ENCODE data around the gene SPTLC3. TPM values are rescaled to one million over a fixed set of nuclear protein-coding genes. Genes with fewer than 3 reads are reported as not detected.

SPTLC3 gene
- total and polyA plus RNA-seq, 2 donors (not counting 1 experiment from before 2014, with no cell fraction given), result not detected

- intact Hi-C loops (cut with micrococcal nuclease), result no loop called here
- CTCF ChIA-PET, result no interaction called here
- Histone ChIP-seq H3K79me2 (ENCODE audit: control insufficient read depth, insufficient read depth, low read length) (no peaks in the 10 kb centered on the region), H3K27me3 (replicated peaks in 1 of 4; ENCODE audit: control extremely low read depth in 1 of 4, control insufficient read depth in 3 of 4, insufficient read depth in 4 of 4, low read length in 3 of 4) (no peaks in the 10 kb centered on the region), H3K9me3 (ENCODE audit: control extremely low read depth in 1 of 3, control insufficient read depth in 2 of 3, insufficient read depth in 1 of 3, low read length in 2 of 3) (no peaks in the 10 kb centered on the region), H4K20me1 (ENCODE audit: control insufficient read depth, insufficient read depth, low read length, poor library complexity, severe bottlenecking) (no peaks in the 10 kb centered on the region), H3K9ac (ENCODE audit: low read length) (no peak overlapping the region), H2AFZ (ENCODE audit: insufficient read depth, low read depth, low read length, poor library complexity, severe bottlenecking) (no peak overlapping the region), H3K36me3 (replicated peaks in 1 of 2; ENCODE audit: control extremely low read depth in 1 of 2, control insufficient read depth in 1 of 2, extremely low read depth in 1 of 2, insufficient read depth in 2 of 2, low read length in 1 of 2) (no peaks in the 10 kb centered on the region), H3K4me1 (ENCODE audit: control insufficient read depth in 2 of 2, insufficient read depth in 2 of 2, low read length in 2 of 2) (no peaks in the 10 kb centered on the region), H3K4me3 (ENCODE audit: control extremely low read depth in 1 of 5, extremely low read depth in 1 of 5, insufficient read depth in 1 of 5, low read depth in 2 of 5, low read length in 4 of 5) (no peak overlapping the region), H3K27ac (ENCODE audit: low read length in 2 of 2) (no peak overlapping the region), H3K4me2 (replicated peaks; ENCODE audit: low read depth, low read length, poor library complexity, severe bottlenecking) (no peak overlapping the region)
- DNase-seq, result no peak
- TF ChIP-seq CTCF (IDR thresholded peaks at IDR 0.05) (no peak), EZH2 (IDR thresholded peaks at IDR 0.05; ENCODE audit: borderline replicate concordance, insufficient read depth, low read depth, low read length, poor library complexity, severe bottlenecking) (no peak)
- no peak for ATAC-seq (ENCODE audit: low read depth)
- WGBS (ENCODE audit: insufficient coverage), result 94% methylated on average over 3 of the region's 3 CpGs
- Mint-ChIP-seq H3K9me3 (ENCODE audit: insufficient read depth) (no peaks in the 10 kb centered on the region), H3K4me1 (no peaks in the 10 kb centered on the region), H3K4me3 (no peak overlapping the region), H3K27ac (no peak overlapping the region), H3K27me3 (peaks cover 4% of the 10 kb centered on the region)
- POLR2A ChIA-PET, result no interaction called here
Measured at GRCh38 chr20:13141546-13141945, 132.8 kb downstream of the SPTLC3 start.

DNA sequence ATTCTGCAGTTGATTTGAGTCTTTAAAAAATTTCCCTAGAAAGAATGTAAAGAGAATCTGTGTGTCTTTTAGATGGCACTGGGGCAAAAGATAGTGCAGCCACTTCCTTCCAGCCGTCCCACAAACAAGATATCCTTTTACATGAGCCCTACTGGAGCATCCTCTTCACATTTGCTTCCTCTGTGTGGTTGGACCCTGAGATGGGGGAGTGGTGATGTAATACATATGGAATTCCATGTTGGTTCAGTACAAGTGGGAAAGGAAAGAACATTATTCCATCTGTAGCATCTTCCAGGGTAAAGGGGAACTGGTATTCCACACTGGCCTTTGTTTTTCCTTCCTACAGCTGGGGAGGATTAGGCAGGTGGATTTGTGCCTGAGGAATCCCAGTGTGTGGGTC is 133.4 kb downstream of the SPTLC3 start:
- ChIA-PET POLR2A (no interaction called here), CTCF (no interaction called here)
- no peak for TF ChIP-seq EZH2 (IDR thresholded peaks at IDR 0.05; ENCODE audit: borderline replicate concordance, insufficient read depth, low read depth, low read length, poor library complexity, severe bottlenecking)
- TF ChIP-seq CTCF (IDR thresholded peaks at IDR 0.05), result no peak
- H3K79me2 ChIP-seq (ENCODE audit: control insufficient read depth, insufficient read depth, low read length), result no peaks in the 10 kb centered on the region
- no CpG with 5 or more reads among the region's 1 CpG for WGBS (ENCODE audit: insufficient coverage)
- Mint-ChIP-seq H3K27ac (no peak overlapping the region), H3K9me3 (ENCODE audit: insufficient read depth) (no peaks in the 10 kb centered on the region), H3K4me1 (no peaks in the 10 kb centered on the region), H3K27me3 (peaks cover 4% of the 10 kb centered on the region), H3K4me3 (no peak overlapping the region)
- H3K9me3 ChIP-seq (ENCODE audit: control extremely low read depth in 1 of 3, control insufficient read depth in 2 of 3, insufficient read depth in 1 of 3, low read length in 2 of 3), result no peaks in the 10 kb centered on the region
- H2AFZ ChIP-seq (ENCODE audit: insufficient read depth, low read depth, low read length, poor library complexity, severe bottlenecking), result no peak overlapping the region
- ATAC-seq (ENCODE audit: low read depth), result no peak
- intact Hi-C loops (cut with micrococcal nuclease), result no loop called here
- H3K36me3 ChIP-seq (replicated peaks in 1 of 2; ENCODE audit: control extremely low read depth in 1 of 2, control insufficient read depth in 1 of 2, extremely low read depth in 1 of 2, insufficient read depth in 2 of 2, low read length in 1 of 2), result no peaks in the 10 kb centered on the region
- no peaks in the 10 kb centered on the region for H4K20me1 ChIP-seq (ENCODE audit: control insufficient read depth, insufficient read depth, low read length, poor library complexity, severe bottlenecking)
- H3K4me2 ChIP-seq (replicated peaks; ENCODE audit: low read depth, low read length, poor library complexity, severe bottlenecking), result no peak overlapping the region
- H3K27me3 ChIP-seq (replicated peaks in 1 of 4; ENCODE audit: control extremely low read depth in 1 of 4, control insufficient read depth in 3 of 4, insufficient read depth in 4 of 4, low read length in 3 of 4), result no peaks in the 10 kb centered on the region
- H3K4me1 ChIP-seq (ENCODE audit: control insufficient read depth in 2 of 2, insufficient read depth in 2 of 2, low read length in 2 of 2), result no peaks in the 10 kb centered on the region
- no peak for DNase-seq
- H3K9ac ChIP-seq (ENCODE audit: low read length), result no peak overlapping the region
- no peak overlapping the region for H3K27ac ChIP-seq (ENCODE audit: low read length in 2 of 2)
- no peak overlapping the region for H3K4me3 ChIP-seq (ENCODE audit: control extremely low read depth in 1 of 5, extremely low read depth in 1 of 5, insufficient read depth in 1 of 5, low read depth in 2 of 5, low read length in 4 of 5)
